SK-N-SH (cell line): Measurements from ENCODE around the gene TADA2A. TPM values are rescaled to one million over a fixed set of nuclear protein-coding genes. Genes with fewer than 3 reads are reported as not detected.

ENCODE experiments used
- CTCF ChIA-PET: fragments of 300-600, 350-600 bp; formaldehyde crosslinking; extraction: SDS; loops from one replicate; lab custom pipeline; 2021; lab: Yijun Ruan, JAX
- POLR2A ChIA-PET: fragments of 350-600 bp; sonication (Branson Sonifier 250); formaldehyde crosslinking; extraction: SDS; loops from one replicate; lab custom pipeline; 2020; ENCODE audit warnings: antibody characterized with exemption, inconsistent platforms; lab: Yijun Ruan, JAX
- DNase-seq: peaks from one replicate; pipeline ENCODE4 v3.0.0; 2012
- H2AFZ ChIP-seq: fragments of 200-600 bp; sonication (generic); 2 replicates; pipeline ENCODE4 v1.8.1; 2016; ENCODE audit warnings: antibody characterized with exemption, mild to moderate bottlenecking, low read depth
- H3F3A ChIP-seq: fragments of 200-600 bp; sonication (generic); replicated peaks from 2 replicates; pipeline ENCODE3; 2016; ENCODE audit warnings: antibody characterized with exemption, mild to moderate bottlenecking; ENCODE audit not compliant: insufficient read depth
- H3K27ac ChIP-seq, 2 experiments: fragments of 200-500 bp in 1 of 2; fragments of 200-600 bp in 1 of 2; sonication (Bioruptor generic) in 1 of 2; sonication (generic), shearing (Covaris generic) in 1 of 2; 2 replicates each; pipeline versions ENCODE4 v1.5.1 to v1.6.1; 2014 to 2016; ENCODE audit warnings: low read depth in 2 of 2, inconsistent platforms in 1 of 2, low read length in 1 of 2, mild to moderate bottlenecking in 1 of 2, mixed read lengths in 1 of 2
- H3K27me3 ChIP-seq: fragments of 200-600 bp; sonication (generic), shearing (Covaris generic); 2 replicates; pipeline ENCODE4 v1.6.1; 2016; ENCODE audit warnings: mixed run types; ENCODE audit not compliant: insufficient read depth
- H3K36me3 ChIP-seq, 2 experiments: fragments of 200-500 bp in 1 of 2; fragments of 200-600 bp in 1 of 2; sonication (Bioruptor generic) in 1 of 2; sonication (generic) in 1 of 2; replicated peaks in 1 of 2; 2 replicates each; pipeline versions ENCODE3 to v1.5.1; 2014 to 2016; ENCODE audit warnings: low read length in 1 of 2, mild to moderate bottlenecking in 1 of 2; ENCODE audit not compliant: insufficient read depth in 2 of 2, control insufficient read depth in 1 of 2
- H3K4me1 ChIP-seq, 2 experiments: fragments of 200-500 bp in 1 of 2; fragments of 200-600 bp in 1 of 2; sonication (Bioruptor generic) in 1 of 2; sonication (generic), shearing (Covaris generic) in 1 of 2; 2 replicates each; pipeline versions ENCODE4 v1.5.1 to v1.6.1; 2014 to 2016; ENCODE audit warnings: low read depth in 1 of 2, low read length in 1 of 2, mixed run types in 1 of 2; ENCODE audit not compliant: insufficient read depth in 2 of 2, control insufficient read depth in 1 of 2
- H3K4me2 ChIP-seq: fragments of 200-600 bp; sonication (generic), shearing (Covaris generic); 2 replicates; pipeline ENCODE4 v1.6.1; 2017; ENCODE audit warnings: mixed run types
- H3K4me3 ChIP-seq, 2 experiments: fragments of 200-500 bp in 1 of 2; fragments of 200-600 bp in 1 of 2; sonication (Bioruptor generic) in 1 of 2; sonication (generic), shearing (Covaris generic) in 1 of 2; 2 replicates each; pipeline versions ENCODE4 v1.5.1 to v1.8.1; 2014 to 2016; ENCODE audit warnings: low read depth in 2 of 2, inconsistent platforms in 1 of 2, low read length in 1 of 2, mild to moderate bottlenecking in 1 of 2, mixed read lengths in 1 of 2, moderate library complexity in 1 of 2
- H3K79me2 ChIP-seq: fragments of 200-600 bp; sonication (generic); 2 replicates; pipeline ENCODE4 v1.8.1; 2017; ENCODE audit warnings: mild to moderate bottlenecking; ENCODE audit not compliant: insufficient read depth
- H3K9ac ChIP-seq: fragments of 200-600 bp; sonication (generic); 2 replicates; pipeline ENCODE4 v1.6.1; 2017; ENCODE audit warnings: mixed run types
- H3K9me2 ChIP-seq: fragments of 200-600 bp; sonication (generic); 2 replicates; pipeline ENCODE4 v1.6.1; 2017; ENCODE audit warnings: mixed run types
- H3K9me3 ChIP-seq: fragments of 200-600 bp; sonication (generic); 2 replicates; pipeline ENCODE4 v1.6.1; 2017; ENCODE audit warnings: mixed run types, mild to moderate bottlenecking, moderate library complexity
- H4K20me1 ChIP-seq: fragments of 200-600 bp; sonication (generic); 2 replicates; pipeline ENCODE4 v1.6.1; 2017; ENCODE audit warnings: mild to moderate bottlenecking, mixed run types; ENCODE audit not compliant: insufficient read depth
- ELF1 ChIP-seq: IDR thresholded peaks from 2 replicates; pipeline ENCODE4 v1.4.0; 2012
- EP300 ChIP-seq, 2 experiments: IDR thresholded peaks; 2 replicates each; pipeline versions ENCODE4 v1.4.0 to v1.6.1; 2012; ENCODE audit warnings: borderline replicate concordance in 1 of 2, low read depth in 1 of 2, low read length in 1 of 2
- EZH2phosphoT487 ChIP-seq: fragments of 200-600 bp; sonication (generic); IDR thresholded peaks from 2 replicates; pipeline ENCODE4 v1.6.1; 2017; ENCODE audit warnings: low read depth, mixed run types, mild to moderate bottlenecking, antibody characterized with exemption, moderate library complexity, borderline replicate concordance
- FOXJ3 ChIP-seq: sonication (generic); formaldehyde crosslinking; IDR thresholded peaks from 2 replicates; pipeline ENCODE4 v1.5.1; 2020; ENCODE audit warnings: mild to moderate bottlenecking, missing genetic modification reagents
- GATA2 ChIP-seq: sonication (generic); formaldehyde crosslinking; IDR thresholded peaks from 2 replicates; pipeline ENCODE4 v1.5.0; 2020; ENCODE audit warnings: mild to moderate bottlenecking, missing genetic modification reagents
- MXI1 ChIP-seq: IDR thresholded peaks from 2 replicates; pipeline ENCODE4 v1.6.1; 2012; ENCODE audit warnings: mild to moderate bottlenecking, low read depth, low read length, improper control_type of control experiment
- NFIC ChIP-seq: IDR thresholded peaks from 2 replicates; pipeline ENCODE4 v1.4.0; 2012; ENCODE audit warnings: borderline replicate concordance
- RCOR1 ChIP-seq: fragments of 150-350 bp; IDR thresholded peaks from 2 replicates; pipeline ENCODE4 v1.6.1; 2017; ENCODE audit warnings: antibody characterized with exemption, low read length
- RFX5 ChIP-seq: IDR thresholded peaks from 2 replicates; pipeline ENCODE4 v1.6.1; 2012; ENCODE audit warnings: mild to moderate bottlenecking, improper control_type of control experiment, low read length
- RXRA ChIP-seq: IDR thresholded peaks from 2 replicates; pipeline ENCODE4 v1.4.0; 2012; ENCODE audit warnings: low read depth, mild to moderate bottlenecking, borderline replicate concordance
- TEAD4 ChIP-seq: IDR thresholded peaks from 2 replicates; pipeline ENCODE4 v1.4.0; 2012; ENCODE audit warnings: mild to moderate bottlenecking, borderline replicate concordance; ENCODE audit not compliant: insufficient read depth
- ZBTB33 ChIP-seq: IDR thresholded peaks from 2 replicates; pipeline ENCODE4 v1.4.0; 2012; ENCODE audit warnings: low read depth, borderline replicate concordance
- WGBS: methylation state at CpG from one replicate; pipeline ENCODE4 v1.1.6; 2017; ENCODE audit warnings: low lambda C conversion rate; 5-methylcytosine and 5-hydroxymethylcytosine counted together
- polyA plus RNA-seq, 3 experiments: library from polyadenylated mRNA; depleted of rRNA; stranded (reverse); fragments of >200 nt; gene quantifications; 2 replicates each; pipeline ENCODE4 v1.2.3, GENCODE V29; 2012
- TF ChIP-seq, protein P1 (sequence below): fragments of 200-600 bp; sonication (generic); IDR thresholded peaks from 2 replicates; pipeline ENCODE4 v1.6.1; 2017; ENCODE audit warnings: antibody characterized with exemption, mild to moderate bottlenecking, moderate library complexity

Gene TADA2A
- polyA plus RNA-seq, 1 of the 3 experiments (the other 2 are of a cell fraction) = 9.7 TPM

- Histone ChIP-seq H3K4me2 (no peak overlapping the region), H3K4me3 (no peak overlapping the region), H2AFZ (no peak overlapping the region), H3K4me1 (no peaks in the 10 kb centered on the region), H3F3A (peaks cover 10% of the 10 kb centered on the region), H3K9me2 (no peaks in the 10 kb centered on the region), H4K20me1 (no peaks in the 10 kb centered on the region), H3K9ac (no peak overlapping the region), H3K9me3 (no peaks in the 10 kb centered on the region), H3K79me2 (peaks cover 77% of the 10 kb centered on the region), H3K27ac (no peak overlapping the region), H3K27me3 (no peaks in the 10 kb centered on the region), H3K36me3 (peaks cover 9 to 69% of the 10 kb centered on the region in 2 experiments)
- peak; percentile 7 for DNase-seq
- POLR2A ChIA-PET = no interaction called here
- TF ChIP-seq RXRA (no peak), RCOR1 (no peak), FOXJ3 (CRISPR knock-in tag) (no peak), ZBTB33 (no peak), TEAD4 (no peak)
- TF ChIP-seq, protein P1, sequence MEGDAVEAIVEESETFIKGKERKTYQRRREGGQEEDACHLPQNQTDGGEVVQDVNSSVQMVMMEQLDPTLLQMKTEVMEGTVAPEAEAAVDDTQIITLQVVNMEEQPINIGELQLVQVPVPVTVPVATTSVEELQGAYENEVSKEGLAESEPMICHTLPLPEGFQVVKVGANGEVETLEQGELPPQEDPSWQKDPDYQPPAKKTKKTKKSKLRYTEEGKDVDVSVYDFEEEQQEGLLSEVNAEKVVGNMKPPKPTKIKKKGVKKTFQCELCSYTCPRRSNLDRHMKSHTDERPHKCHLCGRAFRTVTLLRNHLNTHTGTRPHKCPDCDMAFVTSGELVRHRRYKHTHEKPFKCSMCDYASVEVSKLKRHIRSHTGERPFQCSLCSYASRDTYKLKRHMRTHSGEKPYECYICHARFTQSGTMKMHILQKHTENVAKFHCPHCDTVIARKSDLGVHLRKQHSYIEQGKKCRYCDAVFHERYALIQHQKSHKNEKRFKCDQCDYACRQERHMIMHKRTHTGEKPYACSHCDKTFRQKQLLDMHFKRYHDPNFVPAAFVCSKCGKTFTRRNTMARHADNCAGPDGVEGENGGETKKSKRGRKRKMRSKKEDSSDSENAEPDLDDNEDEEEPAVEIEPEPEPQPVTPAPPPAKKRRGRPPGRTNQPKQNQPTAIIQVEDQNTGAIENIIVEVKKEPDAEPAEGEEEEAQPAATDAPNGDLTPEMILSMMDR = peak; percentile 54
- 94% methylated on average over 7 of the region's 7 CpGs for WGBS
- CTCF ChIA-PET = interaction anchor here (1.1 to 1.2 kb wide), 2 partner anchors 16 to 41 kb away, joined by 3 to 4 read pairs; no protein-coding TSS in a partner anchor
Measured at GRCh38 chr17:37413875-37414519, 7.3 kb downstream of the TADA2A start.

DNA sequence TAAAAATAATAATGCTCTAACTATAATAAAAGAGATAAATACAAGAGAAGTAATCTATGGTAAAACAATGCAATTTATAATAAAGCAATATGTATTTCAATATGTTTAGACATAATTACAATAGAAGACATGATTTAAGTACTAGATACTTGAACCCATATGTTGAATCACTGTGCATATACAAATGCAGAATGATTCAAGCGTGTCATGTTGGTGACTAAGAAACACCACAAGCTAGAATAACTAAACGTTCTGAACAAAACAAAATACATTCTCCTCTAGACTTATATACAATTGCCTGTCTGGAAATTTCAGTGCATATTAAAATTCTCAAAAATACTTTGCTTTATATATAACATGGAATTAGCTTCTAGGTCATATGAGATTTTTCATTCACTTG lies 11.2 kb downstream of the TADA2A start:
- POLR2A ChIA-PET = no interaction called here
- Histone ChIP-seq H3K4me1 (no peaks in the 10 kb centered on the region), H3K4me3 (no peak overlapping the region), H3K36me3 (peaks cover 8 to 58% of the 10 kb centered on the region in 2 experiments), H3K9ac (no peak overlapping the region), H2AFZ (no peak overlapping the region), H3K27ac (no peak overlapping the region), H3K27me3 (no peaks in the 10 kb centered on the region), H3K9me2 (no peaks in the 10 kb centered on the region), H3K4me2 (no peak overlapping the region), H3F3A (peaks cover 10% of the 10 kb centered on the region), H4K20me1 (0 out of 2 replicates have a peak, but pooled peaks cover under 1% of the 10 kb centered on the region), H3K9me3 (no peaks in the 10 kb centered on the region), H3K79me2 (peaks cover 74% of the 10 kb centered on the region)
- TF ChIP-seq RFX5 (no peak), NFIC (no peak), ELF1 (no peak), ZBTB33 (no peak), EZH2phosphoT487 (no peak), EP300 (IDR thresholded peaks at IDR 0.05; ENCODE audit: borderline replicate concordance in 1 of 2, low read depth in 1 of 2, low read length in 1 of 2) (no peak), GATA2 (CRISPR knock-in tag) (no peak), MXI1 (no peak)
- CTCF ChIA-PET = interaction anchor here (1.4 kb wide), 1 partner anchor 10 kb away, joined by 3 read pairs; no protein-coding TSS in a partner anchor
- no peak for DNase-seq
- WGBS = 73% methylated on average over 2 of the region's 2 CpGs
